Measurements from ENCODE around the gene PAEP. TPM values are rescaled to one million over a fixed set of nuclear protein-coding genes. Genes with fewer than 3 reads are reported as not detected.
A peak's percentile ranks its signal among the peaks of the same experiment; 100 is the strongest.
"Not testable (repeated sequence)": the region's sequence is repeated elsewhere in the genome, so short reads cannot be mapped to it uniquely, and the experiment has no call there.

The PAEP gene
- total RNA-seq, 1 donor from 2014 or later, result not detected

DNA sequence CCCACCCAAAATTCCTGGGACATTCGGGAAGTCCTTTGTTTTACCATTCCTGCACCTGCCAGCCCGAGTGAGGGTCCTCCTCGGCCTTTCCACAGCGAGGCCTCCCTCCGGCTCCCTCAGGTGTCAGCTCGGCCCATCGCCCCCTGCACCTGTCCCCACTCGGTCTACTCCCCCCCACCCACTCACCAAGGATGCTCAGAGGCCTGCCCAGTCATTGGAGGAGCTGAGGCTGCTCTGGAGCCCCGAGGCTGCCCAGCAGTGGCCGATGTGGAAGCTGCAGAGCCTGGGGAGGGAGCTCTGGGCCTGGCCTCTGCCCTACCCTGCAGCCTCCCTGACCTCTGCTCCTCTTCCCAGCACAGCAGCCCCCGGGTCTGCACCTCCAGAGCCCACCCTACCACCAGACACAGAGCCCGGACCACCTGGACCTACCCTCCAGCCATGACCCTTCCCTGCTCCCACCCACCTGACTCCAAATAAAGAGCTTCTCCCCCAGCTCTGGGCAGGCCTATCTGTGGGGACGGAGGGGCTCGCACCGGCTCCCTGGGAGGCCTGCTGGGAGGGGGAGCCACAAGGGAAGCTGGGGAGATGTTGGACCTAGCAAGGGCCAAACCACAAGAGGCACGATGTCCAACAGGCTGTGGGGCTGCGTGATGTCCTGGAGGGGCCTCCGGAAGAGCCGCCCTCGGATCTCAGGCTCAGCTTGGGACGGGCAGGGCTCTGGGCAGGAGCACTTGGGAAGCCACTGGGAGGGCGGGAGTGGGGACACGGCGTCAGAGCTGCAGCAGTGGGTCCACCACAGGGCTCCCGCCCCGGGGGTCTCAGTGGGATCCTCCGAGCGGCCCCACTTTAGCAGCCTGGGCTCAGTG, 11.8 kb upstream of the PAEP start:
- DNase-seq (ENCODE audit: low spot score), result not testable (repeated sequence)

DNA sequence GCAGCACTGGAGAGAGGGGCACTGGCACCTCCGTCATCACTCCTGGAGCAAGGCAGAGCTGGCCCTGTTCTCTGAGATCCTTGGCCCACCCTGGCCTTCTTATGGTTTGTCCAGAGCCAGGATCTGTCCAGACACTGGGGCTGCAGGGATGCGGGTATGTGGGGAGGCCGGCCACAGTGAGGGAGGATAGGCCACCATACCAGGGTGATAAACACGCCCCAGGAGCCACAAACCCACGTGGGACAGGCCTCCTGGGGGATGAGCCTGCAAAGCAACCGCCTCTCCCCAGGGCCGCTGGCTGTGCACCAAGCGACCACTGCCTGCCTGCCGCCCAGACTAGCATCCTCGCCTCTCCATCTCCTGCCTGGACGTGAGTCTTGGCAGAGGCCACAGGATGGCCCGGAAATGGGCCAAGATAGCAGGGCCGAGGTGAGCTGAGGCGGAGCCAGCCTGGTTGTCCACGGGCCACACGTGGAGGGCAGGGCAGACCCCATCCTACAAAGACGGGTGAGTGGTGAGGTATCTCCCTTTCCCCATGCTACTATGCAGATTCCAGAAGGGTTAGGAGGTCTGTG, 11.1 kb upstream of the PAEP start:
- DNase-seq (ENCODE audit: low spot score), result no peak

DNA sequence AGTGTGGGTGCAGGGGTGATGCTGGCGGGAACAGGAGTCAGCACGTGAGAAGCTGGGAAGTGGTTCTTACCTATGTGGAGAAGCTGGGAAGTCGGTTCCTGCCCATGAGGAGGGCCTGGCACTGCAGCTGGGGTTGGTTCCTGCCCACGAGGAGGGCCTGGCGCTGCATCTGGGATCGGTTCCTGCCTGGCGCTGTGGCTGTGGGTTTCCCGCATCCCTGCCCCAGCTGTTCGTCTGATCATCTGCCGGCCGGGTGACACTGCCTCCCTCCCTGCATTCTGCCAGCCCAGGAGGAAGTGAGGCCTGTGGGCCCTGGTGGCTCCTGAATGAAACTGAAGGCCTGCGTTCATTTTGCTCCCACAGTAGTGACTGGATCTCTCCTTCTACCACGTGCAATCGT, 10.5 kb upstream of the PAEP start:
- no peak for DNase-seq (ENCODE audit: low spot score)

DNA sequence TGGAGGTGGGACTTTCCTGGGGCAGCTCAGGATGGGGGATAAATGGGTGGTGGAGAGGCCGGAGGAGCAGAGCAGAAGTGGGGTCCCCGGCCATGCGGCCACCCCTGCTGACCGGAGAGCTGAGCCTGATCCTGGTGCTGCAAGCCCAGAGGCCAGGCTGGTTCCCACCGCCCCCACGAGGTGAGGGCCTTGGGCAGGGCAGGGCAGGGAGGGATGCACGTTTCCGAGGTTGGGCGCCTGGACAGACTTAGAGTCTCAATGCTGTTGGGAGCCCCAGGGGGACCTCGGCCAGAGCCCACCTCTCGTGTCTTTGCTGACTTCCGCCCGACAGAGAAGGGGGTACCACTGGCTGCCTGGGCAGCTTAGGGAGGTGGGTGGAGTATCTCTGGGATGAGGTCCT, 10.1 kb upstream of the PAEP start:
- no peak for DNase-seq (ENCODE audit: low spot score)

DNA sequence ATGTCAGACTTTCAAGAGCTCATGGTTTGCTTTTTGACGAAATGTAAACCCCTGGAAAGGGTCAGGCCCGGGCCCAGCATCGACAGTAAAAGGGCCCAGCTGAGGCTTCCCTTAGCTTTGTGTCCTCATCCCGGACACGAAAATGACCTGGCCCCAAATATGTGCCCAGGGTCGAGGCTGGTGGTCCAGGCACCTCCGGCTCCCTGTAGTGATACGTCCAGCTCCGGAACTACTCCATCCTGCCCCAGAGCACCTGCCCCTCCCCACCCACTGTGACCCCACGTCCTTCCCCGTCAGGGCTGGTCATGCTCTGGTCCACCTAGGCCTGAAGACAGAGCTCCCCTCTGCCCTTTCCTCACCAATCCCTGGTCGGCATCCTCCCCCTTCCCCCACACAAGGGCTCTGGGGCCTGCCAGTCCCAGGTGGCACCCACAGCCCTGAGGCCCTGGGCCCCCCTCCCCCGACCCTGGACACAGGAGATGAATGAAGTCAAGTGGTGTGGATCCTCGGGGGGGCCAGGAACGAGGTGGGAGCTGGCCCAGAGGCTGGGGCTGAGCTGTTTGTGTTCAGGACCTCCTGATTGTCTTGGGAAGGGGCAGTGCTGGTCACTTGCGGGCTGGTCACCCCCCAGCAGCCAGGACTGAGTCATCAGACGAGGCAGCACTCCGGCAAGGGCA, 9.4 kb upstream of the PAEP start:
- no peak for DNase-seq (ENCODE audit: low spot score)

DNA sequence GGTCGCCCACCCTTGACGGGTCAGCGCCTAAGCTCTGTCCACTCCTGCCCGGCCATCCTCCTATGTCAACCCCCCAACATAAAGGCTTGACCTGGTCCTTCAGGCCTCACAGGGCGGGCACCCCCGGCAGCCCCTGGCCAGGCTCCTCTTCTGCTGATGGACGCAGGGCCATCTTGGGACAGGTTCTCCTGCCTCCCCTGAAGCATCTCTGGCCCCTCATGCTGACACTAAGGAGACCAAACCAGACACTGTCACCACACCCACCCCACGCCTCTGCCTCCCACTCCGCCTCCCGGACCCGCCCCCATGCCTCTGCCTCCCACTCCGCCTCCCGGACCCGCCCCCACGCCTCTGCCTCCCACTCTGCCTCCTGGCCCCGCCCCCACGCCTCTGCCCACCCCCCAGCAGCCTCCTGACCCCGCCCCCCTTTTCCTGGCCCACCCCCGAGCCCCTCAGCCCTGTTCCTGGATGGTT, 8.8 kb upstream of the PAEP start:
- DNase-seq (ENCODE audit: low spot score), result no peak

DNA sequence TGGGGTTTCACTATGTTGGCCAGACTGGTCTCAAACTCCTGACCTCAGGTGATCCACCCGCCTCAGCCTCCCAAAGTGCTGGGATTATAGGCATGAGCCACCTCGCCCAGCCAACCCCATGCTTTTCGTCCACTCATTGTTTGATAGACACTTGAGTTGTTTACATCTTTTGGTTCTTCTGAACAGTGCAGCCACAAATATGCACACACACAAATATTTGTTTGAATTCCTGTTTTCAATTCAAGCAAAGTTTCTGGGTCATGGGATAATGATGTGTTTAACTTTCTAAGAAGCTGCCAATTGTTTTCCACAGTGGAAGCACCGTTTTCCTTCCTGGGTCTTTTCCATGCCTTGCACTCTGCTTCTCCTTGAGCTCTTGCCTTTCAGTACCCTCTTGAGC, 6.8 kb upstream of the PAEP start:
- DNase-seq (ENCODE audit: low spot score), result no peak

DNA sequence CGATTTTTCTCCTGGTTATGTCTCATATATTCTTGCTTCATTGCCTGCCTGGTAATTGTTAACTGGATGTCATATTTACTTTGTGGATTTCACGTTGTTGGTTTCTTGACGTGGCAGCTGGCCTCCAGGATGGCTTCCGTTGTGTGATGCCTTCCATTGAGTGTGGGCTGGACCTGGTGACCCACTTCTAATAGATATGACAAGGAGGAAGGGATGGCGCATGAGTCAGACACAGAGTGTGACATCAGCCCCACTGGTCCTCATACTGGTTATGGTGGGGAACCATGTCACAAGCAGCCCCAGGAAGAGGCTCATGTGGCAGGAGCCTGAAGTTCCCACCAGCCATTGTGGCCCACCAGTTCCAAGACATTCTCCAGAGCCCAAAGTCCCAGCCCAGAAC, 6.4 kb upstream of the PAEP start:
- DNase-seq (ENCODE audit: low spot score), result no peak

DNA sequence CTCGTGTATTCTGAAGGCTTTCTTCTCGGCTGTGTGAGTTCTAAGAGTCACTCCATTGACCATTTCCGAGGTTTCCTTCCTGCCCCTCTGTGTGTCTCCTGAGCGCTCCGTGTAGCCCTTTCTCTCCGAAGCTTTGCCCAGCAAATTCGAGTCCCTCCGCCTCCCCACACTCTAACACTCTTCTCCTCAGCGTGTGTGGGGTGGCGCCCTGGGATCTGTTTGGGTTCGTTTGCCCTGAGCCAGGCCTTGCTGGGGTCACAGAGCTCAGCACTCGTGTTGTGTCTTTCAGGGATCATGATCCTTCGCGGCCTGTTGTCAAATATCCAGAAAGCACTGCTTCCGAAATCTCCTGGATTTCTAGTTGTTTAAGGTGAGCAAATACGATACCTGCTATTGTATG, 5.6 kb upstream of the PAEP start:
- no peak for DNase-seq (ENCODE audit: low spot score)

DNA sequence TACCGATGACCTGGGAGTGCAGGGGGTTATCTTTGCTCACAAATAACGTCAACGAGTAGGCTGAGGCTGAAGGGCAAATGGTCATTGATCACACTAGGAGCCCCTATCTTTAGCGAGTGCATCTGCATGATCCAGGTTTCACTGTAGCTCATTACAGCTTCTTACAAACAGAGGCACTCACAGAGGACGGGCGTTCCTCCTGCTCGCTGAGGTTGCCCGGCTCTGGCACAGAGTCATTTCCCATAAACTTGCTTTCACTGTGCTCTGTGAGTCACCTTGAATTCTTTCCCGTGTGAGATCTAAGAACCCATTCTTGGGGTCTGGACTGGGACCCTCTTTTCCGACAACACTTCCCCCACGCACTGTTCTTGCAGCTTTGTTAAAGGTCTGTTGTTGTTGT, 1.9 kb upstream of the PAEP start:
- DNase-seq (ENCODE audit: low spot score), result no peak

DNA sequence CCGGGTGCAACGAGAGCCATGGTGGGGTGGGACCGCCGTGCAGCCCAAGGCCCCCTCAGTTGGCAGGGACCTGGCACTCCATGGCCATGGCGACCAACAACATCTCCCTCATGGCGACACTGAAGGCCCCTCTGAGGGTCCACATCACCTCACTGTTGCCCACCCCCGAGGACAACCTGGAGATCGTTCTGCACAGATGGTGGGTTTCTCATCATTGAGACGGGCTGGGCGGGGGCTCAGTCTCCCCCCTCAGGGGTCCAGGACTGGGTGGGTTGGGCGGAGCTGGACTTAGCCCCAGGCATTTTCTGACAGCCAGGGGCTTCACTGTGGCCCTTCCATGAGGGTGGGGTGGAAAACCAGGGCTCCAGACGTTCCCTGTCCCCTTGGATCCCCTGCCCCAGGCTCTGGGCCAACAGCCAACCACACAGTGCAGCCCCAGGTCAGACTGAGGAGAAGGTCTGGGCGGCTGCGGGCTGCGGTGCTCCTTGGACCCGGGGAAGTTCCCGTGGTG, 734 bp downstream of the PAEP start:
- DNase-seq (ENCODE audit: low spot score), result no peak

DNA sequence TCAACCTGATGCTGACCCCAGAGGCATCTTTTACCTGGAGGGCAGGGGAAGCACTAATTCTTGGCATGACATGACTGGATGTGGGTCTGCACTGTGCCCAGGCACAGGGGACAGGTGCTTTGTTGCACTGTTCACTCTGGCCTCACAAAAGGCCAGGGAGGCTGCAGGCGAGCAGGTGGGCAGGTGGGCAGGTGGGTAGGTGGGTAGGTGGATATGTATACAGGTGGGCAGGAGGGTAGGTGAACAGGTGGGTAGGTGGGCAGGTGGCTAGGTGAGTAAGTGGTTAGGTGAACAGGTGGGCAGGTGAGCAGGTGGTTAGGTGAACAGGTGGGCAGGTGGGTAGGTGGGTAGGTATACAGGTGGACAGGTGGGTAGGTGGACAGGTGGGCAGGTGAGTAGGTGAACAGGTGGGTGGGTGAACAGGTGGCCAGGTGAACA, 1.5 kb downstream of the PAEP start:
- DNase-seq (ENCODE audit: low spot score), result no peak

DNA sequence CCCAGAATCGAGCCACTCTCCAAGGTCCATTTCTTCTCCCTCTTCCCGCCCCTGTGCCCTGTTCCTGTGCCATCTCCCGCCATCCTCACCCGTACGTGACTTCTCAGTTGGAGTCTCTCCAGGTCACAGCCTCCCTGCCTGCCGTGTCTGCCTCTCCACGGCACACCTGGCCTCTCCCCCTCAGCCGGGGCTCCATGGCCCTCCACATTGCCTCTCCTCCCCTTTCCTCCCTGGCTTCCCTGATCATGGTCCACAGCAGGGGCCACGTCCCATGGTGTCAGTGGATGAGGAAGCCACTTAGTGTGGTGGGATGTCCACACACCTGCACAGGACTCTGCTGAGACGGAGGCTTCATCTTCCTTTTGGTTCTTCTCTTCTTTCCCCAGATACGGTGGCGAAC, 2.3 kb downstream of the PAEP start:
- DNase-seq (ENCODE audit: low spot score), result no peak

DNA sequence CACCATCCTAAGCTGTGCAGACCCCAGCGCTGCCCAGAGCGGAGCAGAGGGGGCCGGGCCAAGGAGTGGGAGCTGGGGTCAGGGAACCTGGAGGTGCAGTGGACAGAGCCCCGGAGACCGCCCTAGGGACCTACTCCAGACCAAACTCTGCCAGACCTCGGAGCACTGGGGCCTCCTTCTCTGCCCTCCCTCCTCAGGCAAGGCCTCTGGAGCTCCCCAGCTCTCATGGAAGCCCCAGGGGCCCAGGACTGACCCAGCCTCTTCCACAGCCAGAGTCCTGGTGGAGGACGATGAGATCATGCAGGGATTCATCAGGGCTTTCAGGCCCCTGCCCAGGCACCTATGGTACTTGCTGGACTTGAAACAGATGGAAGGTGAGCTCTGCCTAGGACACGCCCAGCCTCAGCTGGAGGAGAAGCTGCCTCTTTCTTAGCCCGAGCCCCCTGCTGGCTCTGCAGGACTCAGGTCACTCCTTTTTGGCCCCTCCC, 3.6 kb downstream of the PAEP start:
- no peak for DNase-seq (ENCODE audit: low spot score)

DNA sequence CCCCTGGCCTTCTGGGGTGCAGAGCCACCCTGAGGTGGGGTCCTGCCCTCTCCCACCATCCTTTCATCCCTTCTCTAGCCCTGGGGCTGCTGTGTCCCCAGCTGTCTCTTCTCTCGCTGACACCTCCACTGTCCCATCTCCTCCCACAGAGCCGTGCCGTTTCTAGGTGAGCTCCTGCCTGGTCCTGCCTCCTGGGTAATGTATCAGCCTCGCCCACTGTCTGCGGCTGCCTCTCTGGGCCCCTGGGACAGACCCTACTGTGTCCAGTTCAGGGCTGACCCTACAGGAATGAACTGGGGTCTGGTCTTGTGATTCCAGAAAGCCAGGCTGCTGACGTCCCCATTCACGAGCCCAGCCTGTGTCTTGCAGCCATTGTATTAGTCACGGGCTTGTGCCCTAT, 4.1 kb downstream of the PAEP start:
- DNase-seq (ENCODE audit: low spot score), result no peak

DNA sequence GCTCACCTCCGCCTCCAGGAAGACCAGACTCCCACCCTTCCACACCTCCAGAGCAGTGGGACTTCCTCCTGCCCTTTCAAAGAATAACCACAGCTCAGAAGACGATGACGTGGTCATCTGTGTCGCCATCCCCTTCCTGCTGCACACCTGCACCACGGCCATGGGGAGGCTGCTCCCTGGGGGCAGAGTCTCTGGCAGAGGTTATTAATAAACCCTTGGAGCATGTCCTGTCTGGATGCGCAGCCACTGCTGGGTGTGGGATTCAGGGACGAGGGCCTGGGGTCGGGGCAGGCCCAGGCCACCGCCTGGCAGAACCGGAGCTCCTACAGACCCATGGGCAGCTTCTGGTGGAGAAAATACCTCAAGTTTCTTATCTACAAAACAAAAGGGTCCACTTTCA, 5.0 kb downstream of the PAEP start:
- DNase-seq (ENCODE audit: low spot score), result no peak

DNA sequence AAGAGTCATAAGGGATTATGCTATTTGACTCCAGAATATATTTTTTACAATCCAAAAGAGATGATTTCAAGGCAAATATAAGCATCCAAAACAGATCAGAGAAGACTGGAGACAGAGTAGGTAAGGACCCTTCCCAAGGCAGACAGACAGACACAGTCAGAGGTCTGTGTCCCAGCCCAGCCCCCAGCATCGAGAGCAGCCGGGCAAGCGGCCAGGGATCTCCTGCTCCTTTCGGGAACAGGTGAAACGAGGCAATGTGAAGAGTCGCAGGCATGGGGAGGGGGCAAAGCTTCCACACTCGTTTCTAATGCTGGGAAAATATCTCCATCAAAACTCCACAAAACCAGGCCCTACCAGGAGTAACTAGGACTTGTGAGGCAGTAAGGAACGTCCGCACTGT, 5.8 kb downstream of the PAEP start:
- no peak for DNase-seq (ENCODE audit: low spot score)

DNA sequence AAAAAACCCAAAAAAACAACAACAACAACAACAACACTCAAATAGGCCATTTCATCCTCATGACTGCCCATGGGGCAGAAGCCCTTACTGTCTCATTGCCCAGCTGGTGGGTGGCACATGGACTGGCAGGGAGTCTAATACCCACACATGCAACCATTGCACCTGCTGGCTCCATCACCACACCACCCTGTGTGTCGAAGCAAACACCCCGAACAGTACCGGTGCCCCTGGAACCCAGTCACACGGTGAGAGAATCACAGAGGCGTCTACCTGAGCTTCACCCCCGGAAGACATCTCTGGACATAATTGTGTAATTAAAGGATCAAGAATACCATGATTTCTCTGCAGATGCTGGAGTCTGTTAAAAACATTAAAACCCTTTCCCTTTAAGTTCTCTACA, 6.5 kb downstream of the PAEP start:
- no peak for DNase-seq (ENCODE audit: low spot score)

DNA sequence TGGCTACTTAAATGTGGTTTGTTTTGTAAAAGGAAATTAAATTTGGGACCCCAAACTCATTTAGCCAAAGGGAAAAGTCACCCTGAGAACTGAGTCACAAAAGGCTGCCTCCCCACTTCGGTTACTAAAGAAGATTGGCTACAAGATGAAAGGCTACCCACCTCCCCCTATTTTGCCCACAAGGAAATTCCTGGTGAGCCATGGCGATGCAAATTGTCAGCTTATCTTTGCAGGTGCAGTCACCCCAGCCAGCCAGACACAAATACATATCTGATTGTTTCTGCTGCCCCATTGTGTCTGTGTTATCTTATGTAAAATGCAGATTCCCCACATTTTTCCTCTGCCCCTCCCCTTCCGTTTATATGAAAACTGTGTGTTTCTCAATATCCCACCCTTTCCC, 8.9 kb downstream of the PAEP start:
- no peak for DNase-seq (ENCODE audit: low spot score)

DNA sequence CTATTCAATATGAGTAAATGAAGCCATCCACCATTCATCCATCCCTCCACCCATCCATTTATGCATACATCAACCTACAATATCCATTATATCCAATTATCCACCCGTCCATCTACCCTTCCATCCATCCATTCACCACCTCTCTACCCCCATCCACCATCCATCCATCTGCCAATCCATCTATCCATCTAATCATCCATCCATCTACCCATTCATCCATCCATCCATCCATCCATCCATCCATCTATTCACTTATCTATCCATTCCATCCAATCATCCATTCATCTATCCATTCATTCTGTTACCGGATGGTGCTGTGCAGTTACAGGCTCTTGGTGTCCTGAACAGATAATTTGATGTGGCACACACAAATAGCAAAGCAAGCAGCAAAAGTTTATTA, 10.7 kb downstream of the PAEP start:
- no peak for DNase-seq (ENCODE audit: low spot score)

DNA sequence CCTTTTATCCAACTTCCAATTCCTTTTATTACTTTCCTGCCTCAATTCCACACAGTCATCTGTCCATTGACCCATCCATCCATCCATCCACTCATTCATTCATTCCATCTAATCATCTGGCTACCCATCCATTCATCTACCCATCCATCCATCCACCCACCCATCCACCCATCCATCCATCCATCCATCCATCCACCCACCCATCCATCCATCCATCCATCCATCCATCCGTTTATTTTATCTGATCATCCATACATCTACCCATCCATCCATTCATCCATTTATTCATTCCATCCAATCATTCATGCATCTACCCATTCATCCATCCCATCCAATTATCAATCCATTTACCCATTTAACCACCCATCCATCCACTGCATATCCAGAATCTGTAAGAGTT, 11.6 kb downstream of the PAEP start:
- DNase-seq (ENCODE audit: low spot score), result no peak

DNA sequence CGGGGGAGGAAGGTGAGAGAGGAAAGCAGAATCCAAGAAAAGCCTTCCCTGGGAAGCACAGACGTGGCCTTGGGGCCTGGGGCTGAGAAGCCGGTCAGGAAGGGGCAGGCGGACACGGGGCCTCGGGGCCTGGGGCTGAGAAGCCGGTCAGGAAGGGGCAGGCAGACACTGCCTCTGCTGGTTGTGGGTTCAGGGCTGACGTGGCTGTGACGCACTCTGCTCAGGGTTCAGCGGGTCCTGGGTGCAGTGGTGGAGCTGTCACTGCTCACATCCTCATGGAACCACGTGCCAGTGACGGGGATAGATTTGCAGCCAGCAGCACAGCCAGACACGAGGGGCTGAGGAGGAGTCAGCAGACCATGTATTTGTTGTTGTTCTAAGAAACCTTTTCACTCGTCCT, 12.8 kb downstream of the PAEP start:
- DNase-seq (ENCODE audit: low spot score), result no peak

DNA sequence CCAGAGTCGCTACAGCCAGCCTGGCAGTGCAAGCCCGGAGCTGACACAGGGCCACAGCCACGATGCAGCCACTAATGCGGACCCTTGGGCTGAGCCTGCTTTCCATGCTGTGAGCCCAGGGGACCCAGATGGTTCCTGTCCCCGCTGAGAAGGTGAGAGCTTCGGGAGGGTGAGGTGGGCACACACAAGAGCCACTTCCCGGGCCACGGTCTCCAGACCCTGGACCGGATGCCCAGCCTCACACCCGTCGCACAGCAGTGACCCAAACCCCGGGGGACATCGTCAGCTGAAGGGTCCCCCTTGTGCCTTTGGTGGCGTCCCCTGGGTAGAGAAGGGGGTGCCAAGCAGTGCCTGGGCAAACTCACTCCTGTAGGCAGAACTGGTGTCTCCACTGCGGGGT, 13.4 kb downstream of the PAEP start:
- peak; percentile 41 for DNase-seq (ENCODE audit: low spot score)

Measured in ureter (tissue), 1 donor.